SK-N-MC (cell line): ENCODE data around the gene DPF3.

Source experiments
- EZH2 ChIP-seq: fragments of 200-600 bp; sonication (generic); IDR thresholded peaks from one replicate; pipeline ENCODE4 v1.6.1; 2017; ENCODE audit warnings: antibody characterized with exemption
- FOXP2 ChIP-seq: optimal IDR thresholded peaks from 2 replicates; pipeline ENCODE3; 2011; ENCODE audit warnings: mild to moderate bottlenecking, moderate library complexity; ENCODE audit not compliant: insufficient read depth; ENCODE audit errors: extremely low read length, control extremely low read depth
- POLR2AphosphoS5 ChIP-seq: IDR thresholded peaks from 2 replicates; pipeline ENCODE4 v1.6.1; 2012; ENCODE audit warnings: mild to moderate bottlenecking, low read depth, low read length, borderline replicate concordance

DNA sequence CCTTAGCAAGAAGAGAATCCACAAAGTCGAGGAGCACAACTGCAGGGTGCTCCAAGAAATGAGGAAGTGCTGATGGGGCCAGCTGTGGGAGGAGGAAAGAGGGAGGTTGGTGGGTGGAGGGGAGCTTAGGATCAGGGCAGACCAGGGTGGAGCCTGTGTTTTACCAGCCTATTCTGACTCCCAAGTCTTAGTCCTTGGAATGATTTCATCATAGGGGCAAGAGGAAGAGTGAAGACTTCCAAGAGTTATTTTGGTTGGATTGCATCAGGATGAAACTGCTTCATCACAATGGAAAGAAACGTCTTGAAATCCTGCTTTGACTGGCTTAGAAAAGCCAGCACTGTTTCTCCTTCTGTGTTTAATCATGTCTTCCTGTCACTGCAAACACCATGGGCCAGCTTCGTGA, 194.0 kb downstream of the DPF3 start:
- TF ChIP-seq POLR2AphosphoS5 (no peak), EZH2 (no peak), FOXP2 (no peak)
